NCI-H1092 (cell line): ENCODE data around the gene PRDM1.

ENCODE experiments used
- DNase-seq: peaks from one replicate; lab custom pipeline; 2025; lab: John Stamatoyannopoulos, UW

PRDM1 gene

GRCh38 chr6:106097411-106098231 lies 11.5 kb downstream of the PRDM1 start:
- no peak for DNase-seq

- DNase-seq: no peak
These were observed 12.5 kb downstream of the PRDM1 start for GRCh38 chr6:106098383-106099234.

- DNase-seq: no peak
These were observed 13.1 kb downstream of the PRDM1 start for GRCh38 chr6:106099235-106099537.

- no peak for DNase-seq
These were observed 14.6 kb downstream of the PRDM1 start for GRCh38 chr6:106100755-106101154.

GRCh38 chr6:106101466-106101865 lies 15.3 kb downstream of the PRDM1 start:
- no peak for DNase-seq

GRCh38 chr6:106102034-106102433 lies 15.9 kb downstream of the PRDM1 start:
- no peak for DNase-seq

GRCh38 chr6:106102967-106103727 lies 17.0 kb downstream of the PRDM1 start:
- no peak for DNase-seq

GRCh38 chr6:106103728-106104109 lies 17.6 kb downstream of the PRDM1 start:
- DNase-seq: no peak

GRCh38 chr6:106104476-106104875 lies 18.3 kb downstream of the PRDM1 start:
- DNase-seq: no peak

GRCh38 chr6:106104941-106105340 lies 18.8 kb downstream of the PRDM1 start:
- no peak for DNase-seq

GRCh38 chr6:106105493-106105892 lies 19.4 kb downstream of the PRDM1 start:
- DNase-seq: no peak

GRCh38 chr6:106106276-106107042 lies 20.3 kb downstream of the PRDM1 start:
- no peak for DNase-seq

GRCh38 chr6:106107043-106107613 lies 21.0 kb downstream of the PRDM1 start:
- DNase-seq: no peak

- no peak for DNase-seq
These were observed 22.0 kb downstream of the PRDM1 start for GRCh38 chr6:106108129-106108528.

GRCh38 chr6:106109029-106109428 lies 22.9 kb downstream of the PRDM1 start:
- no peak for DNase-seq

- DNase-seq: no peak
These were observed 24.2 kb downstream of the PRDM1 start for GRCh38 chr6:106110164-106110826.

- DNase-seq: no peak
These were observed 26.3 kb downstream of the PRDM1 start for GRCh38 chr6:106112433-106112832.

GRCh38 chr6:106113256-106113959 lies 27.3 kb downstream of the PRDM1 start:
- no peak for DNase-seq

- DNase-seq: no peak
These were observed 28.4 kb downstream of the PRDM1 start for GRCh38 chr6:106114492-106114891.

GRCh38 chr6:106115286-106115685 lies 29.1 kb downstream of the PRDM1 start:
- no peak for DNase-seq
